ENCODE results near the gene PGAM5.

DNA sequence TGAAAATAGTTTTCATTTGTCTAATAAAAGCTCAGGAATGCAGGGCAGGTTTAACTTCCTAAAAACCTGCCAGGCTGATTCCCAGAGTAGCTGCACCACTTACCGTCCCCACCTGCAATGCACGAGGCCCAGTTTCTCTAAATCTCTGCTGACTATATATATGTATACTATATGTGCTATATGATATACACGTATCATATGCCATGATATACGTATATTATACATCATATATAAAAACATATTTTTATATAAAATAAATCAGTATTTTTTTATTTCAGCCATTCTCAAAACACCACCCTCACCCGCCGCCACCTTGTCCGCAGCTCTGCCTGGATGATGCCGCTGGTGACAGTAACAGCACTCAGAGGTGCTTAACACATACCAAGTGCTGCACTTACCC lies 48.7 kb downstream of the PGAM5 start:
- TF ChIP-seq TAF1 (IDR thresholded peaks at IDR 0.05; ENCODE audit: borderline replicate concordance, low read depth, low read length) (no peak), ZNF24 (IDR thresholded peaks at IDR 0.05) (no peak), POLR2A (IDR thresholded peaks at IDR 0.05; ENCODE audit: low read depth, low read length) (no peak), EP300 (IDR thresholded peaks at IDR 0.05; ENCODE audit: borderline replicate concordance in 1 of 2, control insufficient read depth in 1 of 2, low read depth in 2 of 2, low read length in 2 of 2) (no peak), SUZ12 (IDR thresholded peaks at IDR 0.05; ENCODE audit: unreplicated experiment) (no peak)
- TF ChIP-seq, protein P1, sequence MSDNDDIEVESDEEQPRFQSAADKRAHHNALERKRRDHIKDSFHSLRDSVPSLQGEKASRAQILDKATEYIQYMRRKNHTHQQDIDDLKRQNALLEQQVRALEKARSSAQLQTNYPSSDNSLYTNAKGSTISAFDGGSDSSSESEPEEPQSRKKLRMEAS (IDR thresholded peaks at IDR 0.05; ENCODE audit: low read depth, low read length): no peak
- TF ChIP-seq, protein P2, sequence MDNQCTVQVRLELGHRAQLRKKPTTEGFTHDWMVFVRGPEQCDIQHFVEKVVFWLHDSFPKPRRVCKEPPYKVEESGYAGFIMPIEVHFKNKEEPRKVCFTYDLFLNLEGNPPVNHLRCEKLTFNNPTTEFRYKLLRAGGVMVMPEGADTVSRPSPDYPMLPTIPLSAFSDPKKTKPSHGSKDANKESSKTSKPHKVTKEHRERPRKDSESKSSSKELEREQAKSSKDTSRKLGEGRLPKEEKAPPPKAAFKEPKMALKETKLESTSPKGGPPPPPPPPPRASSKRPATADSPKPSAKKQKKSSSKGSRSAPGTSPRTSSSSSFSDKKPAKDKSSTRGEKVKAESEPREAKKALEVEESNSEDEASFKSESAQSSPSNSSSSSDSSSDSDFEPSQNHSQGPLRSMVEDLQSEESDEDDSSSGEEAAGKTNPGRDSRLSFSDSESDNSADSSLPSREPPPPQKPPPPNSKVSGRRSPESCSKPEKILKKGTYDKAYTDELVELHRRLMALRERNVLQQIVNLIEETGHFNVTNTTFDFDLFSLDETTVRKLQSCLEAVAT (IDR thresholded peaks at IDR 0.05): no peak
- TF ChIP-seq, protein P3, sequence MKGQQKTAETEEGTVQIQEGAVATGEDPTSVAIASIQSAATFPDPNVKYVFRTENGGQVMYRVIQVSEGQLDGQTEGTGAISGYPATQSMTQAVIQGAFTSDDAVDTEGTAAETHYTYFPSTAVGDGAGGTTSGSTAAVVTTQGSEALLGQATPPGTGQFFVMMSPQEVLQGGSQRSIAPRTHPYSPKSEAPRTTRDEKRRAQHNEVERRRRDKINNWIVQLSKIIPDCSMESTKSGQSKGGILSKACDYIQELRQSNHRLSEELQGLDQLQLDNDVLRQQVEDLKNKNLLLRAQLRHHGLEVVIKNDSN (IDR thresholded peaks at IDR 0.05; ENCODE audit: borderline replicate concordance, extremely low read length, insufficient read depth, low read depth, low read length): no peak
- TF ChIP-seq, protein P4, sequence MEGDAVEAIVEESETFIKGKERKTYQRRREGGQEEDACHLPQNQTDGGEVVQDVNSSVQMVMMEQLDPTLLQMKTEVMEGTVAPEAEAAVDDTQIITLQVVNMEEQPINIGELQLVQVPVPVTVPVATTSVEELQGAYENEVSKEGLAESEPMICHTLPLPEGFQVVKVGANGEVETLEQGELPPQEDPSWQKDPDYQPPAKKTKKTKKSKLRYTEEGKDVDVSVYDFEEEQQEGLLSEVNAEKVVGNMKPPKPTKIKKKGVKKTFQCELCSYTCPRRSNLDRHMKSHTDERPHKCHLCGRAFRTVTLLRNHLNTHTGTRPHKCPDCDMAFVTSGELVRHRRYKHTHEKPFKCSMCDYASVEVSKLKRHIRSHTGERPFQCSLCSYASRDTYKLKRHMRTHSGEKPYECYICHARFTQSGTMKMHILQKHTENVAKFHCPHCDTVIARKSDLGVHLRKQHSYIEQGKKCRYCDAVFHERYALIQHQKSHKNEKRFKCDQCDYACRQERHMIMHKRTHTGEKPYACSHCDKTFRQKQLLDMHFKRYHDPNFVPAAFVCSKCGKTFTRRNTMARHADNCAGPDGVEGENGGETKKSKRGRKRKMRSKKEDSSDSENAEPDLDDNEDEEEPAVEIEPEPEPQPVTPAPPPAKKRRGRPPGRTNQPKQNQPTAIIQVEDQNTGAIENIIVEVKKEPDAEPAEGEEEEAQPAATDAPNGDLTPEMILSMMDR (IDR thresholded peaks at IDR 0.05 in 2 of 3, conservative IDR thresholded peaks at IDR 0.05 in 1 of 3; ENCODE audit: control insufficient read depth in 2 of 3, extremely low read depth in 1 of 3, insufficient read depth in 1 of 3, low read depth in 3 of 3, low read length in 3 of 3): no peak
- TF ChIP-seq, protein P5, sequence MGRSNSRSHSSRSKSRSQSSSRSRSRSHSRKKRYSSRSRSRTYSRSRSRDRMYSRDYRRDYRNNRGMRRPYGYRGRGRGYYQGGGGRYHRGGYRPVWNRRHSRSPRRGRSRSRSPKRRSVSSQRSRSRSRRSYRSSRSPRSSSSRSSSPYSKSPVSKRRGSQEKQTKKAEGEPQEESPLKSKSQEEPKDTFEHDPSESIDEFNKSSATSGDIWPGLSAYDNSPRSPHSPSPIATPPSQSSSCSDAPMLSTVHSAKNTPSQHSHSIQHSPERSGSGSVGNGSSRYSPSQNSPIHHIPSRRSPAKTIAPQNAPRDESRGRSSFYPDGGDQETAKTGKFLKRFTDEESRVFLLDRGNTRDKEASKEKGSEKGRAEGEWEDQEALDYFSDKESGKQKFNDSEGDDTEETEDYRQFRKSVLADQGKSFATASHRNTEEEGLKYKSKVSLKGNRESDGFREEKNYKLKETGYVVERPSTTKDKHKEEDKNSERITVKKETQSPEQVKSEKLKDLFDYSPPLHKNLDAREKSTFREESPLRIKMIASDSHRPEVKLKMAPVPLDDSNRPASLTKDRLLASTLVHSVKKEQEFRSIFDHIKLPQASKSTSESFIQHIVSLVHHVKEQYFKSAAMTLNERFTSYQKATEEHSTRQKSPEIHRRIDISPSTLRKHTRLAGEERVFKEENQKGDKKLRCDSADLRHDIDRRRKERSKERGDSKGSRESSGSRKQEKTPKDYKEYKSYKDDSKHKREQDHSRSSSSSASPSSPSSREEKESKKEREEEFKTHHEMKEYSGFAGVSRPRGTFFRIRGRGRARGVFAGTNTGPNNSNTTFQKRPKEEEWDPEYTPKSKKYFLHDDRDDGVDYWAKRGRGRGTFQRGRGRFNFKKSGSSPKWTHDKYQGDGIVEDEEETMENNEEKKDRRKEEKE (IDR thresholded peaks at IDR 0.05): no peak

Measured in GM12878 (cell line).